ENCODE measurements around the gene PHIP.
"Not testable (repeated sequence)": the region's sequence is repeated elsewhere in the genome, so short reads cannot be mapped to it uniquely, and the experiment has no call there.

PHIP gene

DNA sequence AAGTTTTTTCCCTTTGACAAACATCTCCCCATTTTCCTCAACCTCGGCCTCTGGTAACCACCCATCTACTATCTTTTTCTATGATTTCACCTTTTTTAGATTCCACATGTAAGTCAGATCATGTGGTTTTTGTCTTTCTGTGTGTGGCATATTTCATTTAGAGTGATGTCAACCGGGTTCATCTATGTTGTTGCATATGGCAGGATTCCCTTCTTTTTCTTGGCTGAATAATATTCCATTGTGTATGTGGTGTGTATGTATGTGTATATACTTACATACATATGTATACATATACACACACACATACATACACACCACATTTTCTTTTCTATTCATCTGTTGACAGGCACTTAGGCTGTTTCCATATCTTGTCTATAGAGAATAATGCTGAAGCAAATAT lies 22.2 kb upstream of the PHIP start:
- TF ChIP-seq, protein P1, sequence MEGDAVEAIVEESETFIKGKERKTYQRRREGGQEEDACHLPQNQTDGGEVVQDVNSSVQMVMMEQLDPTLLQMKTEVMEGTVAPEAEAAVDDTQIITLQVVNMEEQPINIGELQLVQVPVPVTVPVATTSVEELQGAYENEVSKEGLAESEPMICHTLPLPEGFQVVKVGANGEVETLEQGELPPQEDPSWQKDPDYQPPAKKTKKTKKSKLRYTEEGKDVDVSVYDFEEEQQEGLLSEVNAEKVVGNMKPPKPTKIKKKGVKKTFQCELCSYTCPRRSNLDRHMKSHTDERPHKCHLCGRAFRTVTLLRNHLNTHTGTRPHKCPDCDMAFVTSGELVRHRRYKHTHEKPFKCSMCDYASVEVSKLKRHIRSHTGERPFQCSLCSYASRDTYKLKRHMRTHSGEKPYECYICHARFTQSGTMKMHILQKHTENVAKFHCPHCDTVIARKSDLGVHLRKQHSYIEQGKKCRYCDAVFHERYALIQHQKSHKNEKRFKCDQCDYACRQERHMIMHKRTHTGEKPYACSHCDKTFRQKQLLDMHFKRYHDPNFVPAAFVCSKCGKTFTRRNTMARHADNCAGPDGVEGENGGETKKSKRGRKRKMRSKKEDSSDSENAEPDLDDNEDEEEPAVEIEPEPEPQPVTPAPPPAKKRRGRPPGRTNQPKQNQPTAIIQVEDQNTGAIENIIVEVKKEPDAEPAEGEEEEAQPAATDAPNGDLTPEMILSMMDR (conservative IDR thresholded peaks at IDR 0.05; ENCODE audit: low read length) = no peak
- no peak for DNase-seq (ENCODE audit: low read depth)
- no peak overlapping the region for H3K4me3 ChIP-seq (ENCODE audit: low read length)

DNA sequence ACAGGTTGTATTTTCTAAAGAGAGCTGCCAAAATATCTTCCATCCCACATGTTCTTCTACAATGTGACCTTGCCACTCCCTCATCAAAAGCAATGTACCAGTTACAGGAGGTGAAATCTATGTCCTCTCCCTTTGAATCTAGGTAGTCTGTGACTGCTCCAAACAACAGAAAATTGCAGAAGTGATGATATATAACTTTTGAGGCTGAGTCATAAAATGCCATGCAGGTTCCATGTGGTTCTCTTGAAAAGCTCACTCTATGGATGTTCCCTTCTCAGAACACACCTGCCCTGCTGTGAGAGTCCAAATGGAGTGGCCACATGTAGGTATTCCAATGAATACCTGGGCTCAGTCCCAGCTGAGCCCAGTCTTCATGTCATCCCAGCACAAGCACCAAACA lies 16.9 kb upstream of the PHIP start:
- no peak overlapping the region for H3K4me3 ChIP-seq (ENCODE audit: low read length)
- DNase-seq (ENCODE audit: low read depth) = no peak
- TF ChIP-seq, protein P1 (conservative IDR thresholded peaks at IDR 0.05; ENCODE audit: low read length) = no peak

DNA sequence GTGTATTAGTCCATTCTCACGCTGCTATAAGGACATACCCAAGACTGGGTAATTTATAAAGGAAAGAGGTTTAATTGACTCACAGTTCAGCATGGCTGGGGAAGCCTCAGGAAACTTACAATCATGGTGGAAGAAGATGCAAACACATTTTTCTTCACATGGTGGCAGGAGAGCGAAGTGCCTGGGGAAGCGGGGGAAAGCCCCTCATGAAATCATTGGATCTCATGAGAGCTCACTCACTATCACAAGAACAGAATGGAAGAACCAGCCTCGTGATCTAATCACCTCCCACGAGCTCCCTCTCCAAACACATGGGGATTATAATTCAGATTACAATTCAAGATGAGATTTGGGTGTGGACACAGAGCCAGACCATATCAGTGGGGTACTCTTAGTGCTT lies 13.7 kb upstream of the PHIP start:
- not testable (repeated sequence) for DNase-seq (ENCODE audit: low read depth); H3K4me3 ChIP-seq (ENCODE audit: low read length)

DNA sequence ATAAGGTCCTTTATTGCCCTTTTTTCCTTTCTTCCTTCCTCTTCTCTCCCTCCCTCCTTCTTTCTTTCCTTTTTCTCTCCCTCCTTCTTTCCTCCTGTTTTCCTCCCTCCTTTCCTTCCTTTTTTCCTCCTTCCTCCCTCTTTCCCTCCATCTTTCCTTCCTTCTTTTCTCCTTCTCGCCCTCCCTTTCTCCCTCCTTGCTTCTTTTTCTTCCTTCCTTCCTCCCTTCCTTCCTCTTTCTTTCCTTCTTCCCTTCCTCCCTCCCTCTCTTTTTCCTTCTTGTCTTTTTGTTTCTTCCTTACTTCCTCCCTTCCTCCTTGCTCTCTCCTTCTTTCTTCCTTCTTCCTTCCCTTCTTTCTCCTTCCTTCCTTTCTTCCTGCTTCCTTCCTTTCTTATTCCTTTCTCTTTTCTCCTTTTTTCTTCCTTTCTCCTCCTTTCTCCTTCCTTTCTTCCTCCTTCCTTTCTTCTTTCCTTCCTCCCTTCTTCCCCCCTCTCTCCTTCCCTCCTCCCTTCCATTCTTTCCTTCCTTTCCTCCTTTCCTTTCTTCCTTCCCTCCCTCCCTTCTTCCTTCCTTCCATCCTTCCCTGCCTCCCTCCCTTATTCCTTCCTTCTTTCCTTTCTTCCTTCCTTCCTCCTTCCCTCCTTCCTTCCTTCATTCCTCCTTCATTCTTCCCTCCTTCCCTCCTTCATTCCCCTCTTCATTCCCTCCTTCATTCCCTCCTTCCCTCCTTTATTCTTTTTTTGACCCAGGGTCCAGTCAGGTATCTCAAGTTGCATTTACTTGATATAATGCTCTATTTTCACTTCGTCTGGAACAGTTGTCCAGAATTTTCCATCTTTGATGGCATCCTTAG lies 11.7 kb upstream of the PHIP start:
- DNase-seq (ENCODE audit: low read depth) = no peak
- TF ChIP-seq, protein P1 (conservative IDR thresholded peaks at IDR 0.05; ENCODE audit: low read length) = no peak

DNA sequence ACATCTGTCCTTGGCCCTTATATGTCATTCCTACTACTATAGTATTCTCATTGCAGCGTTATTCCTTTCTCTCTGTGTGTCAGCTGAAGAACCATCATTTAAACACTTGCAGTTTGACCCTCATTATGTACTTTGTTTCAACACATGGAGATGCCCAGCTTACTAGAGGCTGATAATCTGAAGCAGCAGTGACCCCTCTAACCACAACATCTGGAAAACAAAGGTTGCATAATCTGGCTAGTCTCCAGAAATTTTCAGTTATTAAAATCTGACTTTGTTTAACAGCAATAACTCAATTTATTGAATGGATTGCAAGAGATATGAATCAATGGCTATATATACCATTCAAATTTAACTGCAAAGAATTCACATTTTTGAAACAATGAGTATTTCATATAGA lies 6.6 kb upstream of the PHIP start:
- TF ChIP-seq, protein P1 (conservative IDR thresholded peaks at IDR 0.05; ENCODE audit: low read length) = no peak
- peak; percentile 26 for DNase-seq (ENCODE audit: low read depth)

More for the DNA sequence above, 11.7 kb upstream of the PHIP start:
- H3K4me3 ChIP-seq (ENCODE audit: low read length) = no peak overlapping the region

DNA sequence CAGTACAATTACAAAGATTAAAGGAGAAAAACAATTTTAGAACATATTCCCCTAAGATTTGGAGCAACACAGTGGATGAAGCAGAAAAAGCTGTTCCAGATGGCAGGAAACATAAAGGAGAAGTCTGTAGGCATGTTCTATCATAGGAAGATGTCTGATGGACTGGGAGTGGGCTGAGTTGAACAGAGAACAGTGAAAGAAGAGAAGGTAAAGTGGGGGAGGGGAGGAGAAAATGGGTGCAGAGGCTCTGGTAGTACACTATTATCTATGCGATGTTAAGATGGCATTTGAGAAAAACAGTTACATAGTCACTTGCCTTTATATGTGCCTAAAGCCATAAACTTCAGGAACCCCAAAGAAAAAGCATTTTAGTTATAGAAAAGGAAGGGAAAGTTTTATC lies 4.2 kb upstream of the PHIP start:
- TF ChIP-seq, protein P1 (conservative IDR thresholded peaks at IDR 0.05; ENCODE audit: low read length) = no peak
- DNase-seq (ENCODE audit: low read depth) = no peak
- no peak overlapping the region for H3K4me3 ChIP-seq (ENCODE audit: low read length)

More for the DNA sequence above, 6.6 kb upstream of the PHIP start:
- no peak overlapping the region for H3K4me3 ChIP-seq (ENCODE audit: low read length)

DNA sequence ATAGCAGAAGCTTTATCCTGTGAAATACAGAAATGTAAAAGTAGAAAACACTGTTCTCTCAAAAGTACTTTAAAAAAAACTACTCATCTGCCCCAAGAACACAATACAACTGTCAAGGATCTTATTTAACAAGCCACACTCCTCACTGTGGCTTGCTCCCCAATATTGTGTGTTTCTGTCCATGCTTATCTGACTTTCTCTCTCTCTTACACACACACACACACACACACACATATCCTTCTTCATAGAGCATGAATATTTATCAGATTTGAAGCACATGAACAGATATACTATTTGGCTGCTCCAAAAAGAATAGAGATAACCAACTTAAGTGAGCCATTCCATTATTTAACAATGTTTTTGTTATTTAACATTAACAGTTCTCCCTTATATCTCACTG lies 3.6 kb upstream of the PHIP start:
- TF ChIP-seq, protein P1 (conservative IDR thresholded peaks at IDR 0.05; ENCODE audit: low read length) = no peak
- no peak for DNase-seq (ENCODE audit: low read depth)
- H3K4me3 ChIP-seq (ENCODE audit: low read length) = no peak overlapping the region

Data from AG10803 (cell line).